ENCODE measurements around the gene LIX1L. TPM values are rescaled to one million over a fixed set of nuclear protein-coding genes. Genes with fewer than 3 reads are reported as not detected.
A peak's percentile ranks its signal among the peaks of the same experiment; 100 is the strongest.

The LIX1L gene
- total and polyA plus RNA-seq, 3 experiments from 2014 or later = 33.5 to 42.6 (median 41.8) TPM

GRCh38 chr1:145897969-145898368 lies 59.8 kb downstream of the LIX1L start:
- Mint-ChIP-seq H3K27me3 (no peaks in the 10 kb centered on the region), H3K4me3 (no peak overlapping the region), H3K36me3 (peaks cover 0 to 15% (median 7%) of the 10 kb centered on the region in 3 donors), H3K27ac (no peak overlapping the region), H3K4me1 (no peaks in the 10 kb centered on the region), H3K9me3 (no peaks in the 10 kb centered on the region)
- POLR2A ChIA-PET = interaction anchor here (0.7 kb wide), 1 partner anchor 109 kb away, joined by 3 read pairs; no protein-coding TSS in a partner anchor
- no peak for DNase-seq
- CTCF ChIA-PET = interaction anchor here (0.9 to 1.8 kb wide), 4 partner anchors 9 to 81 kb away, joined by 3 to 5 read pairs (median 4); partner anchors contain the start of gene PIAS3
- no peak overlapping the region for H3K4me3 ChIP-seq (ENCODE audit: low read length)
- H3K27me3 ChIP-seq (ENCODE audit: insufficient read depth, low read length, poor library complexity, severe bottlenecking) = no peaks in the 10 kb centered on the region
- no peak overlapping the region for H3K27ac ChIP-seq (ENCODE audit: low read depth, low read length)
- no peaks in the 10 kb centered on the region for H3K36me3 ChIP-seq (ENCODE audit: insufficient read depth, low read length)
- H3K9me3 ChIP-seq (ENCODE audit: low read length) = no peaks in the 10 kb centered on the region
- H3K4me1 ChIP-seq (ENCODE audit: insufficient read depth, low read length) = no peaks in the 10 kb centered on the region

- peaks cover 0 to 8% (median 4%) of the 10 kb centered on the region in 3 donors for H3K36me3 Mint-ChIP-seq
- Histone ChIP-seq H3K9me3 (ENCODE audit: low read length) (no peaks in the 10 kb centered on the region), H3K4me3 (ENCODE audit: low read length) (no peak overlapping the region), H3K27ac (ENCODE audit: low read depth, low read length) (no peak overlapping the region), H3K36me3 (ENCODE audit: insufficient read depth, low read length) (no peaks in the 10 kb centered on the region), H3K4me1 (ENCODE audit: insufficient read depth, low read length) (no peaks in the 10 kb centered on the region), H3K27me3 (ENCODE audit: insufficient read depth, low read length, poor library complexity, severe bottlenecking) (no peaks in the 10 kb centered on the region)
- ChIA-PET CTCF (interaction anchor here (0.7 to 1.6 kb wide), 7 partner anchors 10 to 137 kb away, joined by 3 to 7 read pairs (median 3); partner anchors contain the start of genes ITGA10 and NUDT17), POLR2A (no interaction called here)
- H3K27ac Mint-ChIP-seq = peak overlapping the region in 1 of 8 donors; percentile 58
- no peaks in the 10 kb centered on the region for H3K4me1 Mint-ChIP-seq
- DNase-seq = no peak
- H3K27me3 Mint-ChIP-seq = no peaks in the 10 kb centered on the region
- H3K9me3 Mint-ChIP-seq = no peaks in the 10 kb centered on the region
- H3K4me3 Mint-ChIP-seq = no peak overlapping the region
These were observed 62.3 kb downstream of the LIX1L start for GRCh38 chr1:145895471-145895870.

- CTCF ChIA-PET = interaction anchor here (2.2 to 4.8 kb wide), 6 partner anchors 14 to 113 kb away, joined by 6 to 29 read pairs (median 12); partner anchors contain the start of genes ANKRD34A, ITGA10, NUDT17 and POLR3GL
- Histone ChIP-seq H3K9me3 (ENCODE audit: low read length) (no peaks in the 10 kb centered on the region), H3K4me3 (ENCODE audit: low read length) (no peak overlapping the region), H3K36me3 (ENCODE audit: insufficient read depth, low read length) (no peaks in the 10 kb centered on the region), H3K27ac (ENCODE audit: low read depth, low read length) (no peak overlapping the region), H3K4me1 (ENCODE audit: insufficient read depth, low read length) (no peaks in the 10 kb centered on the region), H3K27me3 (ENCODE audit: insufficient read depth, low read length, poor library complexity, severe bottlenecking) (no peaks in the 10 kb centered on the region)
- no peak overlapping the region for H3K4me3 Mint-ChIP-seq
- peak overlapping the region in 1 of 8 donors; percentile 12 for H3K27ac Mint-ChIP-seq
- POLR2A ChIA-PET = interaction anchor here (1.2 kb wide), 1 partner anchor 11 kb away, joined by 3 read pairs; no protein-coding TSS in a partner anchor
- no peaks in the 10 kb centered on the region for H3K4me1 Mint-ChIP-seq
- H3K27me3 Mint-ChIP-seq = no peaks in the 10 kb centered on the region
- DNase-seq = no peak
- peaks cover 0 to 6% (median 4%) of the 10 kb centered on the region in 3 donors for H3K36me3 Mint-ChIP-seq
- H3K9me3 Mint-ChIP-seq = no peaks in the 10 kb centered on the region
These were observed 64.3 kb downstream of the LIX1L start for GRCh38 chr1:145893306-145894055.

- H3K9me3 ChIP-seq (ENCODE audit: low read length) = no peaks in the 10 kb centered on the region
- H3K4me3 ChIP-seq (ENCODE audit: low read length) = no peak overlapping the region
- peak overlapping the region in 1 of 7 donors; percentile 38 for H3K4me3 Mint-ChIP-seq
- ChIA-PET CTCF (interaction anchor here (0.6 to 4.8 kb wide), 19 partner anchors 13 to 128 kb away, joined by 3 to 29 read pairs (median 6); partner anchors contain the start of genes ANKRD34A, HJV, ITGA10 and LIX1L), POLR2A (interaction anchor here (0.7 to 1.2 kb wide), 2 partner anchors 10 to 34 kb away, joined by 3 to 4 read pairs; partner anchors contain the start of gene PIAS3)
- H3K27ac ChIP-seq (ENCODE audit: low read depth, low read length) = no peak overlapping the region
- peaks cover 0 to 2% (median 2%) of the 10 kb centered on the region in 3 donors for H3K36me3 Mint-ChIP-seq
- no peaks in the 10 kb centered on the region for H3K4me1 Mint-ChIP-seq
- H3K27me3 Mint-ChIP-seq = no peaks in the 10 kb centered on the region
- DNase-seq = no peak
- no peaks in the 10 kb centered on the region for H3K27me3 ChIP-seq (ENCODE audit: insufficient read depth, low read length, poor library complexity, severe bottlenecking)
- no peaks in the 10 kb centered on the region for H3K4me1 ChIP-seq (ENCODE audit: insufficient read depth, low read length)
- no peaks in the 10 kb centered on the region for H3K9me3 Mint-ChIP-seq
- peak overlapping the region in 1 of 8 donors; percentile 33 for H3K27ac Mint-ChIP-seq
- H3K36me3 ChIP-seq (ENCODE audit: insufficient read depth, low read length) = no peaks in the 10 kb centered on the region
These were observed 65.2 kb downstream of the LIX1L start for GRCh38 chr1:145892486-145893087.

- Mint-ChIP-seq H3K4me3 (no peak overlapping the region), H3K36me3 (peaks cover 0 to 2% (median 2%) of the 10 kb centered on the region in 3 donors), H3K27me3 (no peaks in the 10 kb centered on the region), H3K4me1 (peaks cover 0 to 1% (median under 1%) of the 10 kb centered on the region in 3 donors), H3K27ac (peak overlapping the region in 1 of 8 donors; percentile 83), H3K9me3 (no peaks in the 10 kb centered on the region)
- H3K4me3 ChIP-seq (ENCODE audit: low read length) = no peak overlapping the region
- H3K4me1 ChIP-seq (ENCODE audit: insufficient read depth, low read length) = no peaks in the 10 kb centered on the region
- no peak overlapping the region for H3K27ac ChIP-seq (ENCODE audit: low read depth, low read length)
- no peaks in the 10 kb centered on the region for H3K36me3 ChIP-seq (ENCODE audit: insufficient read depth, low read length)
- H3K9me3 ChIP-seq (ENCODE audit: low read length) = no peaks in the 10 kb centered on the region
- no peaks in the 10 kb centered on the region for H3K27me3 ChIP-seq (ENCODE audit: insufficient read depth, low read length, poor library complexity, severe bottlenecking)
- ChIA-PET CTCF (interaction anchor here (0.6 to 4.8 kb wide), 21 partner anchors 13 to 146 kb away, joined by 3 to 29 read pairs (median 5); partner anchors contain the start of genes ANKRD34A, HJV, ITGA10 and LIX1L), POLR2A (interaction anchor here (0.6 to 0.7 kb wide), 2 partner anchors 33 to 140 kb away, joined by 4 read pairs; partner anchors contain the start of gene PIAS3)
- peak in 4 of 5 donors; percentile 6 to 59 (median 32) for DNase-seq
These were observed 66.0 kb downstream of the LIX1L start for GRCh38 chr1:145891587-145892485.

GRCh38 chr1:145891143-145891542 lies 66.7 kb downstream of the LIX1L start:
- Mint-ChIP-seq H3K27me3 (no peaks in the 10 kb centered on the region), H3K27ac (no peak overlapping the region), H3K36me3 (peaks cover 0 to 2% (median 0%) of the 10 kb centered on the region in 3 donors), H3K4me1 (peaks cover 3 to 6% (median 4%) of the 10 kb centered on the region in 3 donors), H3K4me3 (no peak overlapping the region), H3K9me3 (no peaks in the 10 kb centered on the region)
- no peak for DNase-seq
- Histone ChIP-seq H3K27ac (ENCODE audit: low read depth, low read length) (no peak overlapping the region), H3K36me3 (ENCODE audit: insufficient read depth, low read length) (no peaks in the 10 kb centered on the region), H3K27me3 (ENCODE audit: insufficient read depth, low read length, poor library complexity, severe bottlenecking) (no peaks in the 10 kb centered on the region), H3K9me3 (ENCODE audit: low read length) (no peaks in the 10 kb centered on the region), H3K4me3 (ENCODE audit: low read length) (no peak overlapping the region), H3K4me1 (ENCODE audit: insufficient read depth, low read length) (peaks cover 4% of the 10 kb centered on the region)
- POLR2A ChIA-PET = interaction anchor here (0.6 kb wide), 1 partner anchor 141 kb away, joined by 4 read pairs; no protein-coding TSS in a partner anchor
- CTCF ChIA-PET = interaction anchor here (0.6 to 4.8 kb wide), 19 partner anchors 12 to 147 kb away, joined by 3 to 29 read pairs (median 5); partner anchors contain the start of genes ANKRD34A, HJV, ITGA10 and LIX1L

GRCh38 chr1:145889722-145890121 lies 68.1 kb downstream of the LIX1L start:
- Histone ChIP-seq H3K36me3 (ENCODE audit: insufficient read depth, low read length) (no peaks in the 10 kb centered on the region), H3K4me3 (ENCODE audit: low read length) (no peak overlapping the region), H3K4me1 (ENCODE audit: insufficient read depth, low read length) (peaks cover 13% of the 10 kb centered on the region), H3K9me3 (ENCODE audit: low read length) (no peaks in the 10 kb centered on the region), H3K27ac (ENCODE audit: low read depth, low read length) (no peak overlapping the region), H3K27me3 (ENCODE audit: insufficient read depth, low read length, poor library complexity, severe bottlenecking) (peaks cover 6% of the 10 kb centered on the region)
- ChIA-PET POLR2A (no interaction called here), CTCF (interaction anchor here (0.7 to 4.8 kb wide), 2 partner anchors 44 to 55 kb away, joined by 3 to 29 read pairs; partner anchors contain the start of gene NUDT17)
- Mint-ChIP-seq H3K36me3 (peaks cover 0 to 2% (median 0%) of the 10 kb centered on the region in 3 donors), H3K27ac (no peak overlapping the region), H3K4me1 (peaks cover 15 to 18% (median 16%) of the 10 kb centered on the region in 3 donors), H3K4me3 (no peak overlapping the region), H3K27me3 (peaks cover 4 to 7% of the 10 kb centered on the region in 2 donors), H3K9me3 (no peaks in the 10 kb centered on the region)
- no peak for DNase-seq
